Esophagus muscularis mucosa (tissue), 4 donors: ENCODE data around the gene MCMBP. TPM values are rescaled to one million over a fixed set of nuclear protein-coding genes. Genes with fewer than 3 reads are reported as not detected.
A peak's percentile ranks its signal among the peaks of the same experiment; 100 is the strongest.

Experiments
- DNase-seq: peaks from one replicate; pipeline ENCODE4 v3.0.0-alpha.2; 2017; ENCODE audit errors: extremely low spot score
- H3K27ac ChIP-seq, 4 donors: fragments of 200-600 bp; sonication (generic); replicated peaks in 1 of 4; 1 replicate in 3 of 4; 2 replicates in 1 of 4; pipeline ENCODE4 v1.5.1; 2016 to 2019; ENCODE audit warnings: mild to moderate bottlenecking in 1 of 4
- H3K27me3 ChIP-seq, 4 donors: fragments of 200-600 bp; sonication (generic); one replicate each; pipeline versions ENCODE4 v1.5.1 to v1.6.0; 2016 to 2019
- H3K36me3 ChIP-seq, 4 donors: fragments of 200-600 bp; sonication (generic); one replicate each; pipeline ENCODE4 v1.5.1; 2016 to 2019
- H3K4me1 ChIP-seq, 4 donors: fragments of 200-600 bp; sonication (generic); one replicate each; pipeline ENCODE4 v1.5.1; 2016 to 2019
- H3K4me3 ChIP-seq, 4 donors: fragments of 200-600 bp; sonication (generic); 1 replicate in 2 of 4; 2 replicates in 2 of 4; pipeline ENCODE4 v1.5.1; 2016 to 2019; ENCODE audit warnings: mild to moderate bottlenecking in 4 of 4, moderate library complexity in 1 of 4
- H3K9me3 ChIP-seq, 4 donors: fragments of 200-600 bp; sonication (generic); 1 replicate in 3 of 4; 2 replicates in 1 of 4; pipeline ENCODE4 v1.5.1; 2016 to 2019
- CTCF ChIP-seq, 3 experiments: fragments of 200-600 bp in 2 of 3; fragments of 450-650 bp in 1 of 3; sonication (generic) in 2 of 3; IDR thresholded peaks; one replicate each; pipeline ENCODE4 v1.5.1; 2017 to 2019; ENCODE audit warnings: antibody characterized with exemption in 3 of 3, mild to moderate bottlenecking in 2 of 3, moderate library complexity in 1 of 3
- EP300 ChIP-seq: sonication (generic); formaldehyde crosslinking; IDR thresholded peaks from one replicate; pipeline ENCODE4 v1.6.1; 2017; ENCODE audit warnings: antibody characterized with exemption
- POLR2A ChIP-seq: fragments of 450-650 bp; IDR thresholded peaks from one replicate; pipeline ENCODE4 v1.6.1; 2017; ENCODE audit warnings: antibody characterized with exemption, moderate library complexity, mild to moderate bottlenecking, low read depth
- POLR2AphosphoS5 ChIP-seq, 2 donors: sonication (generic); formaldehyde crosslinking; IDR thresholded peaks; one replicate each; pipeline ENCODE4 v1.6.1; 2017; ENCODE audit warnings: antibody characterized with exemption in 2 of 2
- WGBS: methylation state at CpG from one replicate; pipeline ENCODE4 v1.1.5; 2018; 5-methylcytosine and 5-hydroxymethylcytosine counted together
- intact Hi-C: fragments of 100-400 bp; cut with DNase I; formaldehyde crosslinking; loops from one replicate; pipeline ENCODE4 v1.15.1; 2023
- total RNA-seq, 4 donors: library from RNA; depleted of rRNA; stranded (reverse); fragments of >200 nt; gene quantifications; one replicate each; pipeline versions ENCODE4 v1.1.0 to v1.2.1, GENCODE V29; 2016

The MCMBP gene
- total RNA-seq, 4 donors from 2014 or later = 47.3 to 77.2 (median 52.3) TPM

DNA sequence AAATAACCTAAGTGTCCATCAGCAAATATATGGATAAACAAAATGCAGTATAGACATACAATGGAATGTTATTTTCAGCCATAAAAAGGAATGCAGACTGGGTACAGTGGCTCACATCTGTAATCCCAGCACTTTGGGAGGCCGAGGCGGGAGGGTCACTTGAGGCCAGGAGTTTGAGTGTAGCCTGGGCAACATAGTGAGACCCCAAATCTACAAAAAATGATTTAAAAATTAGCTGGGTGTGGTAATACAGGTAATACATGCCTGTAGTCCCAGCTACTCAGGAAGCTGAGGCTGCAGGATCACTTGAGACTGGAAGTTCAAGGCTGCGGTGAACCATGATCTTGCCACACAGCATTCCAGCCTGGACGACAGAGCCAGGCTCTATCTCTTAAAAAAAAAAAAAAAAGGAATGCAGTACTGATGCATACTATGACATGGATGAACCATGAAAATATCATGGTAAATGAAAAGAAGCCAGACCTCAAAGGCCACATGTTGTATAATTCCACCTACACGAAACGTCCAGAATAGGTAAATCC lies 6.9 kb downstream of the MCMBP start:
- Histone ChIP-seq H3K27ac (no peak overlapping the region), H3K27me3 (no peaks in the 10 kb centered on the region), H3K4me3 (no peak overlapping the region), H3K9me3 (no peaks in the 10 kb centered on the region), H3K4me1 (peaks cover 10 to 36% (median 30%) of the 10 kb centered on the region in 4 donors), H3K36me3 (no peaks in the 10 kb centered on the region)
- peak; percentile 26 for DNase-seq
- WGBS = 93% methylated on average over 6 of the region's 6 CpGs
- intact Hi-C loops = no loop called here
- TF ChIP-seq POLR2AphosphoS5 (IDR thresholded peaks at IDR 0.05) (no peak), CTCF (IDR thresholded peaks at IDR 0.05) (no peak), POLR2A (no peak)

GRCh38 chr10:119863951-119864565 lies 8.6 kb downstream of the MCMBP start:
- Histone ChIP-seq H3K9me3 (no peaks in the 10 kb centered on the region), H3K4me3 (no peak overlapping the region), H3K4me1 (peaks cover 7 to 37% (median 23%) of the 10 kb centered on the region in 4 donors), H3K27ac (no peak overlapping the region), H3K36me3 (no peaks in the 10 kb centered on the region), H3K27me3 (no peaks in the 10 kb centered on the region)
- 62% methylated on average over 4 of the region's 4 CpGs for WGBS
- peak; percentile 2 for DNase-seq
- intact Hi-C loops = no loop called here
- TF ChIP-seq POLR2AphosphoS5 (IDR thresholded peaks at IDR 0.05) = no peak
- TF ChIP-seq EP300 = no peak
- TF ChIP-seq CTCF (IDR thresholded peaks at IDR 0.05) = no peak
- TF ChIP-seq POLR2A = no peak

- 67% methylated on average over 1 of the region's 1 CpG for WGBS
- TF ChIP-seq CTCF (IDR thresholded peaks at IDR 0.05) (no peak), EP300 (no peak), POLR2A (no peak), POLR2AphosphoS5 (IDR thresholded peaks at IDR 0.05) (no peak)
- Histone ChIP-seq H3K36me3 (peaks cover 0 to 9% (median 3%) of the 10 kb centered on the region in 4 donors), H3K4me1 (peaks cover 7 to 26% (median 18%) of the 10 kb centered on the region in 4 donors), H3K27ac (no peak overlapping the region), H3K4me3 (no peak overlapping the region), H3K27me3 (no peaks in the 10 kb centered on the region), H3K9me3 (no peaks in the 10 kb centered on the region)
- intact Hi-C loops = no loop called here
- DNase-seq = no peak
Measured at GRCh38 chr10:119862524-119862923, 10.1 kb downstream of the MCMBP start.

DNA sequence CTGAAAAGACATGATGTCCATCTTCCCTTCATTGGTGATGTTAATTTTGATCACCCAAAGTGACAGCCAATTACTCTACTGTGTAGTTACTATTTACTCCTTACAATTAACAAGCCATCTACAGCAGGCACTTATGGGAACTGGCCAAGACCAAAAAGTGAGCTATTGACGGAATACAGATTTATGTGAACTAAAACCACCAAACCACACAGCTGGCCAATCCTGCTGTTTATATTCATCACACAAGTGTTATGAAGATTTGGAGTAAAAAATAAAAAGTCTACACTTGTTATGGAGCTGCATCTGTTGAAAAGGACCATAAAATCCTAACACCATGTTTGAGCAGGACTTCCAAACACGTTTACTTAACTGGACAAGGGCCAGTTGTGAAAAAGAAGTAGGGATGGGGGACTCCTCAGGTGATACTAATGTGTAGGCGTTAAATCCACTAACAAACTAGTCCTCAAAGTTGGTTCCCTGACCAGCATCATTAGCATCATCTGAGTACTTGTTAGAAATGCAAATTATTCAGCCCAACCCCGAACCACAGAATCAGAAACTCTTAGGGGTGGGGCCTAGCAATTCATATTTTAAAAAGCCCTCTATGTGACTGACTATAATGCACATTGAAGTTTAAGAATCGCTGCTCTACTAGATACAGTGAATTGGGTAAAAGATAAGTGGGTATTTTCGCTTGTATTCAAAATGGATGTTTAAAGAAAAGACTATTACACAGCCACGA lies 11.6 kb downstream of the MCMBP start:
- no peaks in the 10 kb centered on the region for H3K27me3 ChIP-seq
- H3K36me3 ChIP-seq = peaks cover under 1 to 21% (median 13%) of the 10 kb centered on the region in 4 donors
- H3K9me3 ChIP-seq = no peaks in the 10 kb centered on the region
- H3K4me1 ChIP-seq = peaks cover 7 to 26% (median 18%) of the 10 kb centered on the region in 4 donors
- no peak overlapping the region for H3K27ac ChIP-seq
- intact Hi-C loops = no loop called here
- H3K4me3 ChIP-seq = no peak overlapping the region
- DNase-seq = no peak
- WGBS = 70% methylated on average over 7 of the region's 7 CpGs
- no peak for TF ChIP-seq POLR2A
- no peak for TF ChIP-seq CTCF (IDR thresholded peaks at IDR 0.05)
- TF ChIP-seq EP300 = no peak
- TF ChIP-seq POLR2AphosphoS5 (IDR thresholded peaks at IDR 0.05) = no peak
